IPS-18a (cell line): Measurements from ENCODE around the gene EMC6.

Experiments
- H3K27ac ChIP-seq: one replicate; pipeline ENCODE4 v1.5.1; 2013; ENCODE audit warnings: low read length
- H3K27me3 ChIP-seq: one replicate; pipeline ENCODE4 v1.6.1; 2013; ENCODE audit warnings: mild to moderate bottlenecking, low read length; ENCODE audit not compliant: control insufficient read depth, insufficient read depth
- H3K36me3 ChIP-seq: one replicate; pipeline ENCODE4 v1.6.1; 2013; ENCODE audit warnings: low read depth, low read length; ENCODE audit not compliant: control insufficient read depth
- H3K4me1 ChIP-seq: one replicate; pipeline ENCODE4 v1.6.1; 2013; ENCODE audit warnings: low read depth, low read length; ENCODE audit not compliant: control insufficient read depth
- H3K4me3 ChIP-seq: one replicate; pipeline ENCODE4 v1.5.1; 2013; ENCODE audit warnings: low read length
- H3K9ac ChIP-seq: one replicate; pipeline ENCODE4 v1.6.1; 2013; ENCODE audit warnings: mild to moderate bottlenecking, low read length, moderate library complexity
- H3K9me3 ChIP-seq: one replicate; pipeline ENCODE4 v1.6.1; 2013; ENCODE audit warnings: low read depth, low read length; ENCODE audit not compliant: control insufficient read depth

EMC6 gene

DNA sequence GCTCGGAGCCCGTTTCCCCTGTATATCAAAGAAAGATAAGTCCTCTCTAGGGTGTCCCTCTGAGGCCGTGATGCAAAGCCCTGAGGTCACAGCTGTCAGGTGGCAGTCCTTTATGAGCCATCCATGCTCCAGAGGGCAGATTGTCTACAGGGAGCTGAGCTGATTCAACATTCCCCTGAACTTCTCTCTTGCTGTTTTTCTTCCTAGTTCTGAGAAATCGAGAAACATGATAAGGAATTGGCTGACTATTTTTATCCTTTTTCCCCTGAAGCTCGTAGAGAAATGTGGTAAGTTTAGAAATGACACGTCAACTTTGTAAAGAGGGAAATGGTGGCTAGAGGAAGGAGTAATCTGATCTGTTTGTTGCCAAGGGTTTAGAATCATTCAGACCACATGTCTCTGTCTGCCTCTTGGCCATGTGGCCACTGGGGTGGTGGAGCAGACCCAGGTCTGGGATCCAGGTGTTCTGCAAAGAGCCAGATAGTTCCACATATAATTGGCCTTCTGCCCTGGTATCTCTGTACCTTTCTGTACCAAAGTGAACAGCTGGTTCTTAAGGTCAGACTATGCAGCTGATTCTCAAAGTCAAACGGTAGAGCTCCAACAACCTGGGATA is 28.5 kb upstream of the EMC6 start:
- Histone ChIP-seq H3K36me3 (no peaks in the 10 kb centered on the region), H3K27me3 (no peaks in the 10 kb centered on the region), H3K4me1 (no peaks in the 10 kb centered on the region), H3K4me3 (no peak overlapping the region), H3K9me3 (no peaks in the 10 kb centered on the region), H3K9ac (no peak overlapping the region), H3K27ac (no peak overlapping the region)

DNA sequence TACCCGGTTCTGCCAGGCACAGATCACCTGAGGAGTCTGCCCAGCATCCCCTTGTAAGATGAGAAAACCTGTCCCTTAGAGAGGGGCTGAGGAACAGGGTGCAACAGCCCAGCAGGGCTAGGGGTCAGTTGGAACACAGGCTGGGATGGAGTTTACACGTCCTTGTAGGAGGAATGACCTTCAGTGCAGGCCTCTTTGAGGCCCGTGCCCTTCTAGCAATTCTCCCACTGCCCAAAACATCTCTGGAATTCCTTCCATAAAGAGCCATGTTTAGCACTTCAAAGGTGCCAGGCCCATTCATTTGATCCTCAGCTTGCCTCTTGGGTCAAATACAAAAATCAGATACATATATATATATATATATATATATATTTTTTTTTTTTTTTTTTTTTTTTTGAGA is 27.6 kb upstream of the EMC6 start:
- H3K4me1 ChIP-seq: no peaks in the 10 kb centered on the region

DNA sequence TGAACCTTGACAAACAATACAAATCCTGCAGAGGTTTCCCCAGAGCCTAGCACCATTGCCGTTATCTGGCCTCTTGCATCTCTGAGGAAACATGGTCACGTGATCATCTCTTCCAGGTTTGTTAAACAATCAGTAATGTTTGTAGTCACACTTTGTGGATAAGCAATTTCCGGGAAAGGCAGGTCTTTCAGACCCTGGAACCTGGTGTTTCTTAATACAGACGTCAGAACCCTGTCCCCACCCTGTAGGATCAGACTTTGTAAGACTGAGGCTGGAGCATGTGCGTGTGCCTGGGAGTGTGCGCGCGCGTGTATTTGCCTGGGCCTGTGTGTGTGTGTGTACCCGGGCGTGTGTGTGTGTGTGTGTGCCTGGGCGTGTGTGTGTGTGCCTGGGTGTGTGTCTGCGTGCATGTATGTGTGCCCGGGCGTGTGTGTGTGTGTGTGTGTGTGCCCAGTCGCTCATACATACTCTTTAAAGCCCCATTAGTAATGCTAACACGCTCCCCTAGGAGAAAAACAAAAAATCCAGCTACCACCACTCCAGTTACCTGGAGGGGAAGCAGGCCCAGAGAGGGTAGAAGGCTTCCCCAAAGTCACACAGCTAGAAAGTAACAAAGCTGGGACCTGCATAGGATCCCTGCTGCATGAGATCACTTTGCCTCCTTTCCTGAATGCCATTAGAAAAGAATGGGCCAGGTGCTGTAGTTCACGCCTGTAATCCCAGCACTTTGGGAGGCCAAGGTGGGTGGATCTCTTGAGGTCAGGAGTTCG is 26.7 kb upstream of the EMC6 start:
- Histone ChIP-seq H3K9me3 (no peaks in the 10 kb centered on the region), H3K9ac (no peak overlapping the region), H3K4me1 (no peaks in the 10 kb centered on the region)

More for the DNA sequence above, 27.6 kb upstream of the EMC6 start:
- Histone ChIP-seq H3K27ac (no peak overlapping the region), H3K9ac (no peak overlapping the region), H3K9me3 (no peaks in the 10 kb centered on the region), H3K36me3 (peaks cover 2% of the 10 kb centered on the region), H3K4me3 (no peak overlapping the region), H3K27me3 (no peaks in the 10 kb centered on the region)

DNA sequence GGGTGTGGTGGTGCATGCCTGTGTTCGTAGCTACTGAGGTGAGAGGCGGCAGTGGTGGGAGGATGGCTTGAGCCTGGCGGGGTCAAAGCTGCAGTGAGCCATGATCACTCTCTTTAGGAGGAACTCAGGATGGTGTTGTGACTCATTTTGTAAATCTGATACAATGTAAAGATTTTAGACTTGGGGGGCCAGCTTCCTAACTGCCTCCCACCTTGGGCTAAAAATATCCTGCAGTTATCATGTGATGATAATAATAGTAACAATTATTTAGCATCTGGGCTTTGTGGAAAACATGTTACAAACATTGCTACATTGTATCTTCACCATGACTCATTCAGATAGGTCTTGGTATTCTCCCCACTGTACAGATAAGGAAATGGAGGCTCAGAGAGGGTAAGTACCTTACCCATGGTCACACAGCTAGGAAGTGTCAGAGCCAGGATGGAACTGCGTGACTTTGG is 24.7 kb upstream of the EMC6 start:
- no peak overlapping the region for H3K9ac ChIP-seq
- peaks cover 2% of the 10 kb centered on the region for H3K36me3 ChIP-seq

More for the DNA sequence above, 26.7 kb upstream of the EMC6 start:
- H3K4me3 ChIP-seq: no peak overlapping the region
- peaks cover 2% of the 10 kb centered on the region for H3K36me3 ChIP-seq
- no peak overlapping the region for H3K27ac ChIP-seq
- H3K27me3 ChIP-seq: no peaks in the 10 kb centered on the region

DNA sequence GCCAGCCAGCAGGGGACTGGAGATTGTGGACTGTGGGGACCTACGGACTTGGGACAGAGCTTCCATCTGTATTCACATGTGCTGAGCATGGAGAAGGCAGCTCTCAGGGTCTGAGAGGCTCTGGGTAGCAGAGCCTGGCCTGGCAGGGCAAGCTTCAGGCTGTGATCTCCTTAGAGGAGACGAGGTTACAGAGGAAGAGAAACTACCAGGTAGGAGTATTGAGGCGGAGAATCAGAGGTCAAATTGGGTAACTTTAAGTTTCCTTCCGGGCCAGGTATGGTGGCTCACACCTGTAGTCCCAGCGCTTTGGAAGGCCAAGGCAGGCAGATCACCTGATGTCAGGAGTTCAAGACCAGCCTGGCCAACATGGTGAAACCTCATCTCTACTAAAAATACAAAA is 23.3 kb upstream of the EMC6 start:
- H3K27me3 ChIP-seq: no peaks in the 10 kb centered on the region
- H3K36me3 ChIP-seq: peaks cover 2% of the 10 kb centered on the region
- H3K9me3 ChIP-seq: no peaks in the 10 kb centered on the region
- no peak overlapping the region for H3K9ac ChIP-seq
- H3K4me1 ChIP-seq: no peaks in the 10 kb centered on the region
- no peak overlapping the region for H3K27ac ChIP-seq
- no peak overlapping the region for H3K4me3 ChIP-seq

More for the DNA sequence above, 24.7 kb upstream of the EMC6 start:
- H3K27ac ChIP-seq: no peak overlapping the region
- no peaks in the 10 kb centered on the region for H3K9me3 ChIP-seq
- no peaks in the 10 kb centered on the region for H3K27me3 ChIP-seq
- no peak overlapping the region for H3K4me3 ChIP-seq
- no peaks in the 10 kb centered on the region for H3K4me1 ChIP-seq

DNA sequence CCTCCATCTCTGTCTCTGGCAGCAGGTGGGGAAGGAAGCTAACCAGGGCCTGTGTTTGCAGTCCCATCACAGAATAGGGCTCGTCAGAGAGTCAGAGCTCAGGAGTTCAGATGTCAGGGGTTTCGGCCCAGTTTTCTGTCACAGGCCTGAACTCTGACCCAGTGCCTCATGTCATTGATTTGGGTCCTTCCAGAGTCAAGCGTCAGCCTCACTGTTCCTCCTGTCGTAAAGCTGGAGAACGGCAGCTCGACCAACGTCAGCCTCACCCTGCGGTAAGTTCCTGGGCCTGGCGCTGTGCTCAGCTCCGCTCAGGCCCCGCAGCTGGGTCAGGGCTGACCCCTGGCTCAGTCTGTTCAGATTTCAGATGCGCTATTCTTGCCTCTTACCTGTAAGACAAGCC is 21.4 kb upstream of the EMC6 start:
- Histone ChIP-seq H3K27me3 (no peaks in the 10 kb centered on the region), H3K36me3 (peaks cover 2% of the 10 kb centered on the region), H3K27ac (no peak overlapping the region), H3K9me3 (no peaks in the 10 kb centered on the region), H3K4me1 (no peaks in the 10 kb centered on the region), H3K9ac (no peak overlapping the region), H3K4me3 (no peak overlapping the region)

DNA sequence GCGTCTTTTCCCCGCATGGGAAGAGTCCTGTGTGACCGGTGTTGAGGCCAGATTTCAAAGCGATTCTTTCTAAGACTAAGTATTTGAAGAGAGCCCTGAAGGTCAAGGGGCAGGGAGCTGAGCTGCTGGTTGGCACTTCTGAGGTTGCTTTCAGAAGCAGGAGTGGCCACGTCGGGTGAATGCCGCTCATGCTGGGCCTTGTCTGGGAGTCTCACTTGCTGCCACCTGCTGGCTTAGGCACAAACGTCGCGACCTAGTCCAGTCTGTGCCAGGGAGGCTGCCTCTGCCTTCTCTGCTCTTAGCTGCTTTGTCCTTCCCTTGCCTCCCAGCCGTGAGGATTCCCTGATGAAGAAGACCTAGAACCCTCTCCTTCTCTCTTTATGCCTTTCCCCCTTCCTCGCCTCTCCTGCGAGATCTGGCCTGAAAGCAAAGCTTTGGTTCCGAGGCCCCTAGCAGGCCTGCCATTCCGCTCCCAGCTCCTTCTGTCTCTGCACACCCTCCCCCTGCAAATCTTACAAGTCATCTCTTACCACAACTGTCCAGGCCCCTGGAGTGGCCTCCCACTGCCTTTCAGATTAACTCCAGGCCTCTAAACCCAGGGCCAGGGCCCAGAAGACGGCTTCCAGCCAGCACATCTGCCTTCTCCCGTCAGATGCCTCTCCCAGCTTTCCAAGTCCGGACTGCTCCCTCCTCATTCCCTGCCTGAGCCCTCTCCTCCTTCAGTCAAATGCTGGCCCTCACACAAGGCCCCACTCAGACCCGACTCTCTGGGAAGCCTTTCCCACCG is 20.6 kb upstream of the EMC6 start:
- no peaks in the 10 kb centered on the region for H3K9me3 ChIP-seq
- no peak overlapping the region for H3K4me3 ChIP-seq
- peaks cover 2% of the 10 kb centered on the region for H3K36me3 ChIP-seq
- no peaks in the 10 kb centered on the region for H3K27me3 ChIP-seq
- H3K27ac ChIP-seq: no peak overlapping the region
- H3K9ac ChIP-seq: no peak overlapping the region
- no peaks in the 10 kb centered on the region for H3K4me1 ChIP-seq

DNA sequence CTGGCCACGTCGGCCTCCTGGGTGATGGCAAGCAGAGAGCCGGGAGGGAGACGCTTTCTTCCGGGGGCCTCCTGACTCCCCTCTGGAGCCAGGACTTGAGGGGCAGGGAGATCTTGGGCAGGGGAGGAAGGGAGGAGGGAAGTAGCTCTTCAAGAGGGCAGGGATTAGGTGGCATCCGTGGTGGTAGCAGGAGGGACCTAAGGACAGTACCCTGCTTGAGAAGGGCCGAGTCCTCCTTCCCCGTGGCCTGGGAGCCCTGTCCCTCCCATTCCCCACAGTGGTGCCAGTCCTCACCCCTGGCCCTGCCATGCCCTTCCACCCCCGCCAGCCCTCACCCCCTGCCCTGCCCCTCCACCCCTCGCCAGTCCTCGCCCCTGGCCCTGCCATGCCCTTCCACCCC is 12.8 kb upstream of the EMC6 start:
- Histone ChIP-seq H3K36me3 (no peaks in the 10 kb centered on the region), H3K4me1 (no peaks in the 10 kb centered on the region), H3K9ac (no peak overlapping the region), H3K27me3 (no peaks in the 10 kb centered on the region), H3K4me3 (no peak overlapping the region), H3K9me3 (no peaks in the 10 kb centered on the region), H3K27ac (no peak overlapping the region)

DNA sequence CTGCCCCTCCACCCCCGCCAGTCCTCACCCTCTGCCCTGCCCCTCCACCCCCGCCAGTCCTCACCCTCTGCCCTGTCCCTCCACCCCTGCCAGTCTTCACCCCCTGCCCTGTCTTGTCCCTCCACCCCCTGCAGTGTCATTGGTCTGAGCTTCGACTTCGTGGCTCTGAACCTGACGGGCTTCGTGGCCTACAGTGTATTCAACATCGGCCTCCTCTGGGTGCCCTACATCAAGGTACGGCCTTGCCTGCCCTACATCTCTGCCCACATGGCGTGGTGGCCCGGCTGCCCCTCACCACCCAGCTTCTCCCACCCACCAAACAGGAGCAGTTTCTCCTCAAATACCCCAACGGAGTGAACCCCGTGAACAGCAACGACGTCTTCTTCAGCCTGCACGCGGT is 12.3 kb upstream of the EMC6 start:
- Histone ChIP-seq H3K4me1 (no peaks in the 10 kb centered on the region), H3K27me3 (no peaks in the 10 kb centered on the region), H3K9ac (no peak overlapping the region), H3K9me3 (no peaks in the 10 kb centered on the region), H3K27ac (no peak overlapping the region), H3K4me3 (no peak overlapping the region), H3K36me3 (no peaks in the 10 kb centered on the region)

DNA sequence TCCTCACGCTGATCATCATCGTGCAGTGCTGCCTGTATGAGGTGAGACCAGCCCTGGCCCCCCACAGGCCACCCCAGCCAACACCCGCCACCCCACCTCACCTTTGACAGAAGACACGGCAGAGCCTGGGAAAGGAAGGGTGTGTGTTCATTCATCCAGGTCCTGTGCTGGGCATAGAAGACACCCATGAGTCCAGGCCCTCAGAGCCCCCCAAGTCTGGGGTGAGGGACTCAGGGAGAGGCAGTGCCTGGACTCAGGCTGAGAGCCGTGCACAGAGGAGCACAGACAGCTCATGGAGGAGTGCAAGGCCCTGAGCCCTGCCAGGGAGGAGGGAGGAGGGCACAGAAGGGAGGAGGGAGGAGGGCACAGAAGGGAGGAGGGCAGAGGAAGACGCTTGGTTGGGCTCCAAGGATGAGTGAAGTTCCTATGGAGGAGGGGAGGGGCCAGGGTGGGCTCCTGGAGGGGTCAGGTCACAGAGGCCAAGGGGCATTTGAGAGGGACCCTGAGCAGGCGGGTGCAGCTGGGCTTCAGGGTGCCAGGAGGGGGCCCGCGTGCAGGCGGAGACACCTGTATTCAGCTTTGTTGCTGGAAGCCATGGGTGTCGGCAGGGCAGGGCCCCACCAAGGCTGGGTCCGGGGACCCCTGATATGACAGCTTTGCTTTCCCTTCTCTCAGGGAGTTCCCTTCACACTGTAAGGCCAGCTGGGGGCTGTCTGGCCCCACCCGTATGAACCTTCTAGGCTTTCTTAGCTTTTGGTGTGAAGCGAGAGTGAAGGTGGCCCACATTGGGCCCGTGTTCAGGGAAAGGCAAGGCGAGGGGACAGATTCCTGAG is 11.6 kb upstream of the EMC6 start:
- Histone ChIP-seq H3K9me3 (no peaks in the 10 kb centered on the region), H3K4me1 (no peaks in the 10 kb centered on the region), H3K36me3 (no peaks in the 10 kb centered on the region), H3K27ac (no peak overlapping the region), H3K27me3 (no peaks in the 10 kb centered on the region), H3K4me3 (no peak overlapping the region), H3K9ac (no peak overlapping the region)

DNA sequence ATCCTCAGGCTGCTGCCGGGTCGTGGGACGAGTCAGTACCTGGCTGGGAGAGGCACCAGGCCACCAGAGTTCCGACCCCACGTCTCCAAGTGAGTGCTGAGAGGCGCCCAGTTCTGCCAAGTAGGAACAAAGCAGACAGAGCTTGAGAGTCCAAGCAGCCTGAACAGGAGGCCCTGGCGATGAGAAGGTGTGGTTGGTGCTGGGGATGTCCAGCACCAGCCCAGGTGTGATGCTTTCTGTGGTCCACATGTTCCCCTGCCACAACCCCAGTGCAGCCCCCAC is 11.1 kb upstream of the EMC6 start:
- no peak overlapping the region for H3K27ac ChIP-seq
- H3K36me3 ChIP-seq: no peaks in the 10 kb centered on the region
- H3K4me1 ChIP-seq: no peaks in the 10 kb centered on the region
- H3K4me3 ChIP-seq: no peak overlapping the region
- H3K27me3 ChIP-seq: no peaks in the 10 kb centered on the region
- H3K9ac ChIP-seq: no peak overlapping the region
- H3K9me3 ChIP-seq: no peaks in the 10 kb centered on the region
